Ascending aorta (tissue), 2 donors: ENCODE data around the gene SEPTIN7. TPM values are rescaled to one million over a fixed set of nuclear protein-coding genes. Genes with fewer than 3 reads are reported as not detected.

Source experiments
- DNase-seq, 2 donors: peaks; one replicate each; pipeline ENCODE4 v3.0.0-alpha.2; 2019; ENCODE audit warnings: low spot score in 2 of 2
- H3K27ac ChIP-seq, 2 donors: fragments of 200-600 bp; sonication (generic); one replicate each; pipeline ENCODE4 v1.5.1; 2016 to 2017; ENCODE audit warnings: mild to moderate bottlenecking in 1 of 2
- H3K27me3 ChIP-seq: fragments of 200-600 bp; sonication (generic); one replicate; pipeline ENCODE4 v1.5.1; 2017
- H3K36me3 ChIP-seq, 2 donors: fragments of 200-600 bp; sonication (generic); one replicate each; pipeline ENCODE4 v1.5.1; 2016
- H3K4me1 ChIP-seq, 2 donors: fragments of 200-600 bp; sonication (generic); one replicate each; pipeline ENCODE4 v1.5.1; 2016 to 2017; ENCODE audit warnings: mild to moderate bottlenecking in 1 of 2
- H3K4me3 ChIP-seq, 2 donors: fragments of 200-600 bp; sonication (generic); one replicate each; pipeline ENCODE4 v1.5.1; 2016 to 2017; ENCODE audit warnings: mild to moderate bottlenecking in 1 of 2
- H3K9me3 ChIP-seq, 2 donors: fragments of 200-600 bp; sonication (generic); one replicate each; pipeline ENCODE4 v1.5.1; 2016
- intact Hi-C: fragments of 100-400 bp; cut with DNase I; formaldehyde crosslinking; loops from one replicate; pipeline ENCODE4 v1.15.1; 2023
- total RNA-seq: library from RNA; depleted of rRNA; stranded (reverse); fragments of >200 nt; gene quantifications from one replicate; pipeline ENCODE4 v1.1.0, GENCODE V29; 2016
- TF ChIP-seq, protein P1 (sequence below), 3 experiments: fragments of 200-600 bp in 2 of 3; fragments of 450-650 bp in 1 of 3; sonication (generic) in 2 of 3; IDR thresholded peaks; one replicate each; pipeline ENCODE4 v1.5.1; 2016 to 2019; ENCODE audit warnings: antibody characterized with exemption in 3 of 3, mild to moderate bottlenecking in 1 of 3, moderate library complexity in 1 of 3

SEPTIN7 gene
- total RNA-seq, 1 donor from 2014 or later = 171 TPM

DNA sequence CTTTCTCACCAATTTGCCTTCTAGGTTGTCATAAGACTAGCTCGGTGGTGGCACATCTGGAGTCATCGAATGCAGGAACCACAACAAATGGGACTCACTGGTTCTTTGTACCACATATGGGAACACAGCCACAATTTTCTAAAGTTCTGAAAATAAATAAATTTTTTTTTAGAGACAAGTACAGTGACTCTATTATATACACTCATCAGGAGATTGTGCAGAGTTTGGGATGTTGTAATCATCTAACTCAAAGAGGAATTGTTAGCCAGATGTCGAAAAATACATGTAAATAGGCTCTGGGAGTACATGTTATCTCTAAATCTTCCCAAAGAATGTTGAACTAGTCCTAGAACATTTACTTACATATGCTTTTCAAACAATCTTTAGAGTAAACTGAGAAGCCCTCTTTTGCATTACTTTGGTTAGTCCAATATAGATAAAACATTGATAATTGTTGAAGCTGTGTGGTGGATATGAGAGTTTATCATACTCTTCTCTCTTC is 19.6 kb upstream of the SEPTIN7 start:
- TF ChIP-seq, protein P1, sequence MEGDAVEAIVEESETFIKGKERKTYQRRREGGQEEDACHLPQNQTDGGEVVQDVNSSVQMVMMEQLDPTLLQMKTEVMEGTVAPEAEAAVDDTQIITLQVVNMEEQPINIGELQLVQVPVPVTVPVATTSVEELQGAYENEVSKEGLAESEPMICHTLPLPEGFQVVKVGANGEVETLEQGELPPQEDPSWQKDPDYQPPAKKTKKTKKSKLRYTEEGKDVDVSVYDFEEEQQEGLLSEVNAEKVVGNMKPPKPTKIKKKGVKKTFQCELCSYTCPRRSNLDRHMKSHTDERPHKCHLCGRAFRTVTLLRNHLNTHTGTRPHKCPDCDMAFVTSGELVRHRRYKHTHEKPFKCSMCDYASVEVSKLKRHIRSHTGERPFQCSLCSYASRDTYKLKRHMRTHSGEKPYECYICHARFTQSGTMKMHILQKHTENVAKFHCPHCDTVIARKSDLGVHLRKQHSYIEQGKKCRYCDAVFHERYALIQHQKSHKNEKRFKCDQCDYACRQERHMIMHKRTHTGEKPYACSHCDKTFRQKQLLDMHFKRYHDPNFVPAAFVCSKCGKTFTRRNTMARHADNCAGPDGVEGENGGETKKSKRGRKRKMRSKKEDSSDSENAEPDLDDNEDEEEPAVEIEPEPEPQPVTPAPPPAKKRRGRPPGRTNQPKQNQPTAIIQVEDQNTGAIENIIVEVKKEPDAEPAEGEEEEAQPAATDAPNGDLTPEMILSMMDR (IDR thresholded peaks at IDR 0.05) = no peak
- intact Hi-C loops = no loop called here
- no peak for DNase-seq
- H3K27ac ChIP-seq = no peak overlapping the region
- H3K36me3 ChIP-seq = no peaks in the 10 kb centered on the region
- no peak overlapping the region for H3K4me3 ChIP-seq
- no peaks in the 10 kb centered on the region for H3K9me3 ChIP-seq
- H3K4me1 ChIP-seq = no peaks in the 10 kb centered on the region
- no peaks in the 10 kb centered on the region for H3K27me3 ChIP-seq

DNA sequence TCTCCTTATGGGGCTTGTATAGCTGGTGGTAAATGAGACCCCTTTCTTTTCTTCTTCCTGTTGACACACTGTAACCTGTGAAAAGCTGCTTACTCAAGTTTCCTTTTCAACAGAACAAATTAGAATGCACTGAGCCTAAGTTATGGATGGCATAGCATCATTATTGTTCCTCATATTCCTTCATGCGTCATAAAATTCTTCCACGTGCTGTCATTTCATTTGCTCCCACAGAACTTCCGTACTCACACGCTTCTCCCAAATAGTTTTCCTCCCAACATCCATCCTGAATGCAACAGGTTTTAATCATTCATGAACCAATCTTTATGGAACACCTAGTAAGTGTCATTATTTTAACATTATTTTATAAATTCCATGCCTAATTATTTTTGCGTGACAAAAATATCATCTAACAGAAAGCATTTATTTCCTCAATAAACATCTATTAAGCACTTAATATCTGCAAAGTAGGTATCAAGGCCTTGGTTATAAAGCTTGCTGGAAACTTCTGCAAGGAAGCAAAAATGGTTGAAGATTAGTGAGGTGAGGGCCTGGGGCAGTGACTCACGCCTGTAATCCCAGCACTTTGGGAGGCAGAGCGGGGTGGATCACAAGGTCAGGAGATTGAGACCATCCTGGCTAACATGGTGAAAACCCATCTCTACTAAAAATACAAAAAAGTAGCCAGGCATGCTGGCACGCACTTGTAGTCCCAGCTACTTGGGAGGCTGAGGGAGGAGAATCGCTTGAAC is 18.9 kb upstream of the SEPTIN7 start:
- H3K27me3 ChIP-seq = no peaks in the 10 kb centered on the region
- no peak for DNase-seq
- TF ChIP-seq, protein P1 (IDR thresholded peaks at IDR 0.05) = no peak
- H3K27ac ChIP-seq = no peak overlapping the region
- H3K9me3 ChIP-seq = no peaks in the 10 kb centered on the region
- H3K4me1 ChIP-seq = no peaks in the 10 kb centered on the region
- H3K4me3 ChIP-seq = no peak overlapping the region
- intact Hi-C loops = no loop called here
- H3K36me3 ChIP-seq = no peaks in the 10 kb centered on the region

DNA sequence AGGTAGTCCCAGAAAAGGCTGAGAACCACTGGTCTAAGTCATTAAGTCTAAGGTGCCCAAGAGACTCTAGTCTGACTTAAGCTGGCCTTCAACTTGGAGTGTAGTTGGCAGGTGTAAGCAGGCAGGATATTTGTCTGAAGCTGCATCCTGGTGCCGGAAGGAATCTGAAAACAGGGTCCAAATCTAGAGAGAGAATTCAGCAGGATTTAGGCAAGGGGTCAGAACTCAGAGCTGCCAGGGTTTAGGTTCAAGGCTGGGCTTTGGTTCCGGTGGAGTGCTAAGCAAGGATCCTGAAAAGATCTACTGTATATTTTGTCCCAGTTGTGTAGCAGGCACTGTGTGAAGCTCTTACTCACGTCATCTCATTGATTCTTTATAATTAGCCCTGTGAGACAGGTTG is 16.5 kb upstream of the SEPTIN7 start:
- Histone ChIP-seq H3K9me3 (no peaks in the 10 kb centered on the region), H3K27ac (no peak overlapping the region), H3K27me3 (no peaks in the 10 kb centered on the region), H3K36me3 (no peaks in the 10 kb centered on the region), H3K4me1 (no peaks in the 10 kb centered on the region), H3K4me3 (no peak overlapping the region)
- intact Hi-C loops = no loop called here
- TF ChIP-seq, protein P1 (IDR thresholded peaks at IDR 0.05) = no peak
- DNase-seq = no peak

- no peak overlapping the region for H3K4me3 ChIP-seq
- intact Hi-C loops = no loop called here
Measured at GRCh38 chr7:35785250-35785649, 15.6 kb upstream of the SEPTIN7 start.

GRCh38 chr7:35787925-35788324 is 12.9 kb upstream of the SEPTIN7 start:
- no peak for DNase-seq
- H3K4me1 ChIP-seq = peaks cover 0 to 8% of the 10 kb centered on the region in 2 donors
- no peaks in the 10 kb centered on the region for H3K27me3 ChIP-seq
- H3K36me3 ChIP-seq = no peaks in the 10 kb centered on the region
- intact Hi-C loops = no loop called here
- H3K4me3 ChIP-seq = no peak overlapping the region
- no peak overlapping the region for H3K27ac ChIP-seq
- TF ChIP-seq, protein P1 (IDR thresholded peaks at IDR 0.05) = no peak
- no peaks in the 10 kb centered on the region for H3K9me3 ChIP-seq

More at GRCh38 chr7:35785250-35785649, 15.6 kb upstream of the SEPTIN7 start:
- TF ChIP-seq, protein P1 (IDR thresholded peaks at IDR 0.05) = no peak
- Histone ChIP-seq H3K27ac (no peak overlapping the region), H3K36me3 (no peaks in the 10 kb centered on the region), H3K27me3 (no peaks in the 10 kb centered on the region), H3K9me3 (no peaks in the 10 kb centered on the region), H3K4me1 (no peaks in the 10 kb centered on the region)
- no peak for DNase-seq
